ENCODE results near the gene PCNX2. TPM values are rescaled to one million over a fixed set of nuclear protein-coding genes. Genes with fewer than 3 reads are reported as not detected.

The PCNX2 gene
- total and polyA plus RNA-seq, 4 donors: 24.4 to 85.8 (median 29.8) TPM

DNA sequence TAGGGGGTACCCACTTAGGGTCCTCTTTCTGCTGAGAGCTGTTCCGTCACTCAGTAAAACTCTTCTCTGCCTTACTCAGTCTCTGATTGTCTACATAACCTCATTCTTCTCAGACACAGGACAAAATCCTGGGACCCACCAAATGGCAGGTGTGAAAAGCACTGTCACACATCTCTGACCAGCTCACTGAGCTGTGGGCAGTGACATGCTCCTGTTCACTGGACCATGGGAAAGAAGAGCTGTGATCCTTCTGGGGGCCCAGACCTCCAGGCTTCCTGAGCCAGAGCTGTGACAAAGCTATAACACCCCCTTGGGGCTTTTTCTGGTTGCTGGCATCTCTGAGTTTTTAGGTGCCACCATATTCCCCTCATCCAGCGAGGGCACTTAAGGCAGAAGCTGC lies 229.4 kb downstream of the PCNX2 start:
- DNase-seq (ENCODE audit: low read depth in 4 of 6, low spot score in 6 of 6): no peak
- H3K36me3 ChIP-seq (ENCODE audit: control insufficient read depth, insufficient read depth, low read length): no peaks in the 10 kb centered on the region
- WGBS (ENCODE audit: insufficient coverage): 100% methylated on average over 2 of the region's 2 CpGs

GRCh38 chr1:233065685-233066084 lies 229.8 kb downstream of the PCNX2 start:
- 83% methylated on average over 1 of the region's 2 CpGs for WGBS (ENCODE audit: insufficient coverage)

More for the DNA sequence above, 229.4 kb downstream of the PCNX2 start:
- H3K4me3 ChIP-seq (ENCODE audit: low read depth, low read length): no peak overlapping the region
- no peaks in the 10 kb centered on the region for H3K4me1 ChIP-seq (ENCODE audit: control insufficient read depth, insufficient read depth, low read length)
- H3K9me3 ChIP-seq (ENCODE audit: control insufficient read depth, insufficient read depth, low read length): peaks cover 5% of the 10 kb centered on the region
- no peaks in the 10 kb centered on the region for H3K27me3 ChIP-seq (ENCODE audit: control insufficient read depth, insufficient read depth, low read length)
- H3K27ac ChIP-seq (ENCODE audit: low read depth, low read length): no peak overlapping the region

DNA sequence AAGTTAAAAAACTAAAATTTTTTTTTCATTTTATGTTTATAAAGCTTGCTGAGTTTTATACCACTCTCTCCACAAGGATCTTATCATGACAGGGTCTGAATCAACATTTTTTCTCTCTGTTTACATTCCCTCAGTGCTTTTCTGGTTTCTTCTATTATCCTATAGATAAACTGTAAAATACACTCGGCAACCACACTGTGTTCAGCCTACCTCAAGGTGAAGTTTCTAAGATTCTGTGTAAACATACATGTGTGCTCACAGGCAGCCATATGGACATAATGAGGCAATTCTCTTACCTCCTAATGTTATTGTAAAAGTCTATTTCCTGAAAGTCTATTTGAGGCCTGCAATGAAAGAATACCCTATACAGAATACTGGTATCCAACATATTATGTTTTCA lies 230.5 kb downstream of the PCNX2 start:
- no peak for DNase-seq (ENCODE audit: low read depth in 4 of 6, low spot score in 6 of 6)
- Histone ChIP-seq H3K27ac (ENCODE audit: low read depth, low read length) (no peak overlapping the region), H3K9me3 (ENCODE audit: control insufficient read depth, insufficient read depth, low read length) (peaks cover 5% of the 10 kb centered on the region), H3K36me3 (ENCODE audit: control insufficient read depth, insufficient read depth, low read length) (no peaks in the 10 kb centered on the region), H3K4me3 (ENCODE audit: low read depth, low read length) (no peak overlapping the region), H3K4me1 (ENCODE audit: control insufficient read depth, insufficient read depth, low read length) (no peaks in the 10 kb centered on the region), H3K27me3 (ENCODE audit: control insufficient read depth, insufficient read depth, low read length) (no peaks in the 10 kb centered on the region)
- no CpG with 5 or more reads among the region's 1 CpG for WGBS (ENCODE audit: insufficient coverage)

More at GRCh38 chr1:233065685-233066084, 229.8 kb downstream of the PCNX2 start:
- no peaks in the 10 kb centered on the region for H3K27me3 ChIP-seq (ENCODE audit: control insufficient read depth, insufficient read depth, low read length)
- no peaks in the 10 kb centered on the region for H3K36me3 ChIP-seq (ENCODE audit: control insufficient read depth, insufficient read depth, low read length)
- H3K4me1 ChIP-seq (ENCODE audit: control insufficient read depth, insufficient read depth, low read length): no peaks in the 10 kb centered on the region
- DNase-seq (ENCODE audit: low read depth in 4 of 6, low spot score in 6 of 6): no peak
- H3K27ac ChIP-seq (ENCODE audit: low read depth, low read length): no peak overlapping the region
- no peak overlapping the region for H3K4me3 ChIP-seq (ENCODE audit: low read depth, low read length)
- H3K9me3 ChIP-seq (ENCODE audit: control insufficient read depth, insufficient read depth, low read length): peaks cover 5% of the 10 kb centered on the region

GRCh38 chr1:233063462-233063861 lies 232.1 kb downstream of the PCNX2 start:
- H3K27ac ChIP-seq (ENCODE audit: low read depth, low read length): no peak overlapping the region
- H3K4me3 ChIP-seq (ENCODE audit: low read depth, low read length): no peak overlapping the region

DNA sequence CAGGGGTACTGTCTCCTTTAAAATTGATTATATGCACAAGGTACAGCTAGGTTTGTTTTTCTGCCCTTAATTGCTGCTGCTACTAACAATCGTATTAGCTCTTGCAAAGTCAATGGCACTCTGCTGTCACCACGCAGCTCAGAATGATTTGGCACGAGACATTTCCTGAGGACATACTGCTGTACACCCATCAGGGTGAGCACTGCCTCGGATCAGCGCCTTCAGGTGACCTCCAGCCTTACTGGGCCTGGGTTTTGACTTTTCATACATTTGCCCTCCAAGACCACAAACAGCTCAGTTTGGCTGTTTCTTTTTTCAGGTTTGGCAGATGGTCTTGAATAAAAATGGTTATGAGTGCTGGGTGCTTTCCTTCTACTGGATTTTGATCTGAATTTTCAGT lies 234.3 kb downstream of the PCNX2 start:
- Histone ChIP-seq H3K4me3 (ENCODE audit: low read depth, low read length) (no peak overlapping the region), H3K27me3 (ENCODE audit: control insufficient read depth, insufficient read depth, low read length) (no peaks in the 10 kb centered on the region), H3K36me3 (ENCODE audit: control insufficient read depth, insufficient read depth, low read length) (no peaks in the 10 kb centered on the region), H3K4me1 (ENCODE audit: control insufficient read depth, insufficient read depth, low read length) (no peaks in the 10 kb centered on the region), H3K27ac (ENCODE audit: low read depth, low read length) (no peak overlapping the region), H3K9me3 (ENCODE audit: control insufficient read depth, insufficient read depth, low read length) (peaks cover 5% of the 10 kb centered on the region)
- DNase-seq (ENCODE audit: low read depth in 4 of 6, low spot score in 6 of 6): peak in 1 of 6 donors; percentile 16
- WGBS (ENCODE audit: insufficient coverage): 49% methylated on average over 5 of the region's 5 CpGs

More at GRCh38 chr1:233063462-233063861, 232.1 kb downstream of the PCNX2 start:
- H3K9me3 ChIP-seq (ENCODE audit: control insufficient read depth, insufficient read depth, low read length): peaks cover 5% of the 10 kb centered on the region
- no peaks in the 10 kb centered on the region for H3K4me1 ChIP-seq (ENCODE audit: control insufficient read depth, insufficient read depth, low read length)
- DNase-seq (ENCODE audit: low read depth in 4 of 6, low spot score in 6 of 6): no peak
- no peaks in the 10 kb centered on the region for H3K36me3 ChIP-seq (ENCODE audit: control insufficient read depth, insufficient read depth, low read length)
- H3K27me3 ChIP-seq (ENCODE audit: control insufficient read depth, insufficient read depth, low read length): no peaks in the 10 kb centered on the region

DNA sequence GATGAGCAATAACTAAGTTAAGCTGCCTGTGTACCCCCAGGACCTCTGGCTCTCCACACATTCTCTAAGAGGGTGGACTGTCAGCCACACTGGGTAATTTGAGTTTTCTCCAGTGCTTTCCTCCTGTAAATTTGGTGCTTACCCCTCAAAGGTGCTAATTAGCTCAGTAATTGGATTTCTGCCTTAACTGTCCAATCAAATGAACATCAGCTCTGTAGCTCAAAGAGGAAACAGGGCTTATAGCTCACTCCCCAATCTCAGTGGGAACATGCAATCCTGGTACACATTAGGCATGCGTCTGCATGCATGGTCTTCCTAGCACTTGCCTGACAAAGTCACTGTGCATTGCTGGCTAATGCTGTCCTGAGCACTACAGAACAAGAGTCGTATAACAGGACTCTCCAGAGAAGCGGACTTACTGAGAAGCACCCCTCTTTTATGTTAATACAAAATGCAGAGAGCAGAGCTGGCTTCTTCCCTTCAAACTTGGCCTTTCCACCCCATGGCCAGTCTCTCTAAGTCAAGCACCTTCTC lies 235.0 kb downstream of the PCNX2 start:
- H3K4me3 ChIP-seq (ENCODE audit: low read depth, low read length): no peak overlapping the region
- H3K36me3 ChIP-seq (ENCODE audit: control insufficient read depth, insufficient read depth, low read length): no peaks in the 10 kb centered on the region
- H3K27ac ChIP-seq (ENCODE audit: low read depth, low read length): no peak overlapping the region
- no peaks in the 10 kb centered on the region for H3K9me3 ChIP-seq (ENCODE audit: control insufficient read depth, insufficient read depth, low read length)
- WGBS (ENCODE audit: insufficient coverage): 63% methylated on average over 3 of the region's 3 CpGs
- DNase-seq (ENCODE audit: low read depth in 4 of 6, low spot score in 6 of 6): peak in 1 of 6 donors; percentile 42
- H3K4me1 ChIP-seq (ENCODE audit: control insufficient read depth, insufficient read depth, low read length): no peaks in the 10 kb centered on the region
- H3K27me3 ChIP-seq (ENCODE audit: control insufficient read depth, insufficient read depth, low read length): no peaks in the 10 kb centered on the region

DNA sequence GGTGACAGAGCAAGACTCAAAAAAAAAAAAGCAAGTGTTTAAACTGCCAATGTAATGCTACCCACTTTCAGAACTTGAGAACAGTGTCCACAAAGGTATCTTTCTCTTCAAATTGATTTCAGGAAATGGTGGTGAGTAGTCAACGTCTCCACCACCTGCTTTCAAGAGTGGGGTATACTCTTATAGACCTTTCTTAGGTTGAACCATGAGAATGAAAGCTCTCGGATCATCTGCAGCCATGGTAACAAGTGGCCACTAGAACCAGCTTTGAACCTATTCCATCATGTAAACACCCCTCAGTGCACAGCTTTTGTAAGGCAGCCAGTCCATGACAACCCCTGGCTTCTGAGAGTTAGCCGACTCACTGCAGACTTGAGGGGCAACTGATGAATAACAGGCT lies 237.7 kb downstream of the PCNX2 start:
- no peak overlapping the region for H3K4me3 ChIP-seq (ENCODE audit: low read depth, low read length)
- 100% methylated on average over 2 of the region's 3 CpGs for WGBS (ENCODE audit: insufficient coverage)

DNA sequence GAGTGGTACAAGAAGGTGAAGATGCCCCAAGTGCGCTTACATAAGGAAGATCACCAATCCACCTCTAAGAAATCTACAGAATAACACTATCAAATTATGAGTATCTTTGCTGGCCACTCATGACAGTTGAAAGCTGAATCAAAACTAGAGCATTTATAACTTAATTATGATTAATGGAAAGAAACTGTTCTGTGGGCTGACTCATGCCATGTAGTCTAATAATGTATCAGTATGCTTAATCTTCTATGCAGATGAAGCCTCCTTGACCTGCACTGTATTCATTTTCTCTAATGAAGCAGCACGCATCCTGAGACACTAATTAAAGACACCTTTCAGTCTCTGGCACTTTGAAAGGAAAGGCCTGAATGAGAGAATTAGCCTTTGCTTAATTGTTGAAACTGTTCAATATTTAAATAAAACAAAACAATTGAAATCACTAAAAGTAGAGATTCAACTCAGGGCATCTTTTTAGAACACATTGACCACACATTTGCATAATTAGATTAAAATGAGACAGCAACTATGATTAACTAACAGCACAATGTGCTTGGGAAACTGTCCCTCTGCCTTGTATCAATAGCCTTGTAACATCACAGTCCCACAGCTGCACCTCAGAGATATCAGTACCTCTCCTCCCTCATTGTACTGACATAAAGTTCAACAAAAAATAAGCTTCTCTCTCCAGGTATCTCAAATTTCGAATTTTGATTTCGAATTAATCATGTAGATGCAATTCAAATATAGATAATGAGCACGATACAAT lies 239.5 kb downstream of the PCNX2 start:
- WGBS (ENCODE audit: insufficient coverage): 100% methylated on average over 1 of the region's 5 CpGs
- DNase-seq (ENCODE audit: low read depth in 4 of 6, low spot score in 6 of 6): peak in 1 of 6 donors; percentile 15
- Histone ChIP-seq H3K9me3 (ENCODE audit: control insufficient read depth, insufficient read depth, low read length) (no peaks in the 10 kb centered on the region), H3K27me3 (ENCODE audit: control insufficient read depth, insufficient read depth, low read length) (no peaks in the 10 kb centered on the region), H3K4me3 (ENCODE audit: low read depth, low read length) (no peak overlapping the region), H3K36me3 (ENCODE audit: control insufficient read depth, insufficient read depth, low read length) (peaks cover 4% of the 10 kb centered on the region), H3K27ac (ENCODE audit: low read depth, low read length) (no peak overlapping the region), H3K4me1 (ENCODE audit: control insufficient read depth, insufficient read depth, low read length) (no peaks in the 10 kb centered on the region)

More for the DNA sequence above, 237.7 kb downstream of the PCNX2 start:
- Histone ChIP-seq H3K27ac (ENCODE audit: low read depth, low read length) (no peak overlapping the region), H3K9me3 (ENCODE audit: control insufficient read depth, insufficient read depth, low read length) (no peaks in the 10 kb centered on the region), H3K36me3 (ENCODE audit: control insufficient read depth, insufficient read depth, low read length) (peaks cover 4% of the 10 kb centered on the region), H3K4me1 (ENCODE audit: control insufficient read depth, insufficient read depth, low read length) (no peaks in the 10 kb centered on the region), H3K27me3 (ENCODE audit: control insufficient read depth, insufficient read depth, low read length) (no peaks in the 10 kb centered on the region)
- DNase-seq (ENCODE audit: low read depth in 4 of 6, low spot score in 6 of 6): no peak

GRCh38 chr1:233045588-233045987 lies 249.9 kb downstream of the PCNX2 start:
- Histone ChIP-seq H3K4me1 (ENCODE audit: control insufficient read depth, insufficient read depth, low read length) (no peaks in the 10 kb centered on the region), H3K4me3 (ENCODE audit: low read depth, low read length) (no peak overlapping the region), H3K36me3 (ENCODE audit: control insufficient read depth, insufficient read depth, low read length) (no peaks in the 10 kb centered on the region), H3K27ac (ENCODE audit: low read depth, low read length) (no peak overlapping the region), H3K27me3 (ENCODE audit: control insufficient read depth, insufficient read depth, low read length) (no peaks in the 10 kb centered on the region), H3K9me3 (ENCODE audit: control insufficient read depth, insufficient read depth, low read length) (peaks cover 1% of the 10 kb centered on the region)
- WGBS (ENCODE audit: insufficient coverage): 33% methylated on average over 1 of the region's 2 CpGs
- peak in 2 of 6 donors; percentile 36 to 52 for DNase-seq (ENCODE audit: low read depth in 4 of 6, low spot score in 6 of 6)

- DNase-seq (ENCODE audit: low read depth in 4 of 6, low spot score in 6 of 6): no peak
These were observed 252.7 kb downstream of the PCNX2 start for GRCh38 chr1:233042834-233043233.

More at GRCh38 chr1:233042834-233043233, 252.7 kb downstream of the PCNX2 start:
- Histone ChIP-seq H3K27me3 (ENCODE audit: control insufficient read depth, insufficient read depth, low read length) (no peaks in the 10 kb centered on the region), H3K4me1 (ENCODE audit: control insufficient read depth, insufficient read depth, low read length) (no peaks in the 10 kb centered on the region), H3K9me3 (ENCODE audit: control insufficient read depth, insufficient read depth, low read length) (no peaks in the 10 kb centered on the region), H3K4me3 (ENCODE audit: low read depth, low read length) (no peak overlapping the region), H3K36me3 (ENCODE audit: control insufficient read depth, insufficient read depth, low read length) (no peaks in the 10 kb centered on the region), H3K27ac (ENCODE audit: low read depth, low read length) (no peak overlapping the region)
- WGBS (ENCODE audit: insufficient coverage): 91% methylated on average over 1 of the region's 3 CpGs

All from spinal cord (tissue), 10 donors.